Spleen (tissue), 7 donors: ENCODE results near the gene HPS4.

ENCODE experiments used
- CTCF ChIP-seq, 11 experiments: fragments of 200-600 bp in 7 of 11; fragments of 450-650 bp in 4 of 11; sonication (generic) in 4 of 11; IDR thresholded peaks in 8 of 11; conservative IDR thresholded peaks in 3 of 11; 1 replicate in 7 of 11; 2 replicates in 4 of 11; pipeline versions ENCODE4 v1.4.0 to v1.8.0; 2016 to 2021; ENCODE audit warnings: antibody characterized with exemption in 11 of 11, inconsistent platforms in 4 of 11, mild to moderate bottlenecking in 1 of 11
- POLR2AphosphoS5 ChIP-seq, 3 donors: sonication (generic); formaldehyde crosslinking; IDR thresholded peaks; one replicate each; pipeline ENCODE4 v1.5.1; 2017; ENCODE audit warnings: antibody characterized with exemption in 3 of 3
- donor health status: DM: no; HTN: no; CAD: no; lungs with moderate emphysema.
- donor health status: DM: no; HTN: no; CAD: no.
- donor health status: DM: no; HTN: no; CAD: no.

DNA sequence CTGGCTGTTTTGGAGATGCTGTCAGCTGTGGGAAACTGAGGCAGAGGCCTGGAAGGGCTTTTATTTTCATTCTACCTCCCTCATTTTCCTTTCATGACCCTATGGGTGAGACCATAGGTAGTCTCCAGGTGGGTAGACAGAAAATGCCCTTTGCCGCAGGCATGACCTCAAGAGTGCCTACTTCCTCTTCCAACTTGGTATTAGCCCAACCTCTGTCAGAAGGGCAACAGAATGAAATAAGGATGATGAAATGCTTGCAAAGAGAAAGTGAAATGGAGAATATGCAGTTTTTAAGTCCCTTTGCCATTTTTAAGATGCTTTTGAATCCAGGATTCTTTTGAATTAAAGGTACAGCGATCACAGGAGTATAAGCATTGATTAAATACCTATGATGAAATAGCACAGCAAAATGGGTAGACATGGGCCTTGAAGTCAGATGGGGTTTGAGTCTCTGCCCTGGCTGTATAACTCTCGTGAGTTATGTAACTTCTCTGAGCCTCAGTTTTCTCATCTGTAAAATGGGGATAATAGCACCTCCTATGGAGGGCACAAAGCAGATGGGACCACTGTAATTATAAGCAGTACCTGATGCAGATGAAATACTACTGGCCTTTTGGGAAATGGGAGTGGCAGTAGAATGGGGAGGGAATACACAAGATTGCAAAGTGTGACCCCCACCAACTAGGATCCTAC, 50.8 kb downstream of the HPS4 start:
- no peak for TF ChIP-seq CTCF (IDR thresholded peaks at IDR 0.05 in 8 of 11, conservative IDR thresholded peaks at IDR 0.05 in 3 of 11)
- TF ChIP-seq POLR2AphosphoS5 (IDR thresholded peaks at IDR 0.05), result no peak
